WERI-Rb-1 (cell line): ENCODE measurements around the gene APOL3.
"Not testable (repeated sequence)": the region's sequence is repeated elsewhere in the genome, so short reads cannot be mapped to it uniquely, and the experiment has no call there.

Source experiments
- DNase-seq: peaks from one replicate; pipeline ENCODE4 v3.0.0-alpha.2; 2020
- H3K27ac ChIP-seq: fragments of 250-450 bp; sonication (Bioruptor Pico); 2 replicates; pipeline ENCODE4 v1.5.1; 2020; ENCODE audit warnings: mild to moderate bottlenecking, moderate library complexity
- H3K27me3 ChIP-seq: fragments of 250-450 bp; sonication (Bioruptor Pico); 2 replicates; pipeline ENCODE4 v1.5.1; 2021; ENCODE audit warnings: mild to moderate bottlenecking, low read depth, moderate library complexity; ENCODE audit not compliant: insufficient read depth, severe bottlenecking
- H3K36me3 ChIP-seq: fragments of 250-450 bp; sonication (Bioruptor Pico); 2 replicates; pipeline ENCODE4 v1.5.1; 2020; ENCODE audit warnings: mild to moderate bottlenecking, moderate library complexity
- H3K4me3 ChIP-seq: 2 replicates; pipeline ENCODE4 v1.5.1; 2011; ENCODE audit warnings: low read depth, mild to moderate bottlenecking, control low read depth, low read length
- H3K9me3 ChIP-seq: fragments of 250-450 bp; sonication (Bioruptor Pico); 2 replicates; pipeline ENCODE4 v1.5.1; 2021; ENCODE audit warnings: mild to moderate bottlenecking, moderate library complexity; ENCODE audit not compliant: severe bottlenecking
- CTCF ChIP-seq: IDR thresholded peaks from 2 replicates; pipeline ENCODE4 v1.5.1; 2011; ENCODE audit warnings: low read depth, mild to moderate bottlenecking, control low read depth, inconsistent platforms, low read length

APOL3 gene

GRCh38 chr22:36102995-36103394, 57.6 kb downstream of the APOL3 start:
- no peaks in the 10 kb centered on the region for H3K27me3 ChIP-seq
- no peaks in the 10 kb centered on the region for H3K36me3 ChIP-seq
- no peak overlapping the region for H3K4me3 ChIP-seq
- no peak for DNase-seq
- H3K27ac ChIP-seq = no peak overlapping the region
- H3K9me3 ChIP-seq = no peaks in the 10 kb centered on the region
- TF ChIP-seq CTCF = no peak

GRCh38 chr22:36101756-36102155, 58.8 kb downstream of the APOL3 start:
- H3K36me3 ChIP-seq = no peaks in the 10 kb centered on the region
- no peak for DNase-seq
- TF ChIP-seq CTCF = no peak
- no peaks in the 10 kb centered on the region for H3K9me3 ChIP-seq
- no peak overlapping the region for H3K27ac ChIP-seq
- H3K27me3 ChIP-seq = no peaks in the 10 kb centered on the region
- no peak overlapping the region for H3K4me3 ChIP-seq

- DNase-seq, H3K27ac ChIP-seq, H3K36me3 ChIP-seq, H3K9me3 ChIP-seq, H3K4me3 ChIP-seq, H3K27me3 ChIP-seq: not testable (repeated sequence)
Measured at GRCh38 chr22:36100908-36101307, 59.6 kb downstream of the APOL3 start.

- no peak for DNase-seq
Measured at GRCh38 chr22:36100134-36100824, 60.3 kb downstream of the APOL3 start.

GRCh38 chr22:36099561-36099960, 61.0 kb downstream of the APOL3 start:
- H3K36me3 ChIP-seq, H3K27me3 ChIP-seq, H3K27ac ChIP-seq, H3K9me3 ChIP-seq, DNase-seq, H3K4me3 ChIP-seq: not testable (repeated sequence)

More at GRCh38 chr22:36100134-36100824, 60.3 kb downstream of the APOL3 start:
- H3K27ac ChIP-seq = no peak overlapping the region
- H3K36me3 ChIP-seq = no peaks in the 10 kb centered on the region
- TF ChIP-seq CTCF = no peak
- H3K9me3 ChIP-seq = no peaks in the 10 kb centered on the region
- no peak overlapping the region for H3K4me3 ChIP-seq
- no peaks in the 10 kb centered on the region for H3K27me3 ChIP-seq

- Histone ChIP-seq H3K27me3 (no peaks in the 10 kb centered on the region), H3K9me3 (no peaks in the 10 kb centered on the region), H3K36me3 (no peaks in the 10 kb centered on the region), H3K27ac (no peak overlapping the region), H3K4me3 (no peak overlapping the region)
- no peak for TF ChIP-seq CTCF
- DNase-seq = no peak
Measured at GRCh38 chr22:36097880-36098279, 62.7 kb downstream of the APOL3 start.

GRCh38 chr22:36090772-36091171, 69.8 kb downstream of the APOL3 start:
- not testable (repeated sequence) for H3K9me3 ChIP-seq, H3K27me3 ChIP-seq, H3K4me3 ChIP-seq, H3K27ac ChIP-seq, DNase-seq, H3K36me3 ChIP-seq
